GM23338 (cell line): ENCODE results near the gene CHCHD3. TPM values are rescaled to one million over a fixed set of nuclear protein-coding genes. Genes with fewer than 3 reads are reported as not detected.

Experiments used
- ATAC-seq: fragments of 200-7000 bp; cut with Tn5 transposase; 3 replicates; pipeline ENCODE4 v1.9.1; 2020
- DNase-seq: peaks from one replicate; pipeline ENCODE4 v3.0.0-alpha.2; 2015; ENCODE audit warnings: low spot score
- H2AFZ ChIP-seq: fragments of 200-600 bp; sonication (generic); 2 replicates; pipeline ENCODE4 v1.8.0; 2016; ENCODE audit warnings: antibody characterized with exemption, mild to moderate bottlenecking, moderate library complexity
- H3F3A ChIP-seq: fragments of 200-600 bp; sonication (generic); replicated peaks from 2 replicates; pipeline ENCODE4 v1.8.0; 2017; ENCODE audit warnings: antibody characterized with exemption, mixed run types, low read depth
- H3K27ac ChIP-seq: fragments of 200-600 bp; sonication (generic); 2 replicates; pipeline ENCODE4 v1.6.1; 2016; ENCODE audit warnings: low read depth
- H3K27me3 ChIP-seq: fragments of 200-600 bp; sonication (generic); 2 replicates; pipeline ENCODE4 v1.8.0; 2016; ENCODE audit warnings: mild to moderate bottlenecking, mixed run types, moderate library complexity; ENCODE audit not compliant: insufficient read depth
- H3K36me3 ChIP-seq: fragments of 200-600 bp; sonication (generic); 2 replicates; pipeline ENCODE4 v1.8.0; 2016; ENCODE audit warnings: mild to moderate bottlenecking; ENCODE audit not compliant: insufficient read depth
- H3K4me1 ChIP-seq: fragments of 200-600 bp; sonication (generic); 2 replicates; pipeline ENCODE4 v1.8.0; 2016; ENCODE audit warnings: mild to moderate bottlenecking, moderate library complexity; ENCODE audit not compliant: insufficient read depth
- H3K4me2 ChIP-seq: fragments of 200-600 bp; sonication (generic); 2 replicates; pipeline ENCODE4 v1.7.1; 2017; ENCODE audit warnings: mixed run types
- H3K4me3 ChIP-seq: fragments of 200-600 bp; sonication (generic); 2 replicates; pipeline ENCODE4 v1.6.1; 2016; ENCODE audit warnings: mixed run types
- H3K79me2 ChIP-seq: fragments of 200-600 bp; sonication (generic); replicated peaks from 2 replicates; pipeline ENCODE4 v1.8.0; 2017; ENCODE audit warnings: mild to moderate bottlenecking; ENCODE audit not compliant: insufficient read depth
- H3K9me2 ChIP-seq: fragments of 200-600 bp; sonication (generic); 2 replicates; pipeline ENCODE4 v1.8.0; 2017; ENCODE audit not compliant: insufficient read depth
- H4K20me1 ChIP-seq: fragments of 200-600 bp; sonication (generic); replicated peaks from 2 replicates; pipeline ENCODE4 v1.8.0; 2017; ENCODE audit warnings: mild to moderate bottlenecking; ENCODE audit not compliant: insufficient read depth
- H3K27ac Mint-ChIP-seq: 2 replicates; pipeline ENCODE4 v1.8.0; 2020; ENCODE audit warnings: inconsistent platforms, mild to moderate bottlenecking, moderate library complexity, mixed read lengths
- H3K27me3 Mint-ChIP-seq: 3 replicates; pipeline ENCODE4 v1.8.0; 2022; ENCODE audit warnings: low read depth, mild to moderate bottlenecking, moderate library complexity, mixed read lengths, inconsistent platforms; ENCODE audit not compliant: insufficient read depth, poor library complexity
- H3K36me3 Mint-ChIP-seq: 3 replicates; pipeline ENCODE4 v1.8.0; 2021; ENCODE audit warnings: low read depth, mild to moderate bottlenecking, inconsistent platforms, moderate library complexity, mixed read lengths
- H3K4me1 Mint-ChIP-seq: 3 replicates; pipeline ENCODE4 v1.8.0; 2020; ENCODE audit warnings: mild to moderate bottlenecking, inconsistent platforms, mixed read lengths
- H3K4me3 Mint-ChIP-seq: 3 replicates; pipeline ENCODE4 v1.8.0; 2021; ENCODE audit warnings: moderate library complexity, mild to moderate bottlenecking, inconsistent platforms, mixed read lengths
- H3K9me3 Mint-ChIP-seq: 3 replicates; pipeline ENCODE4 v1.8.0; 2020; ENCODE audit warnings: moderate library complexity, mild to moderate bottlenecking, inconsistent platforms, mixed read lengths
- CREB1 ChIP-seq: fragments of 250-450 bp; sonication (Bioruptor Pico); IDR thresholded peaks from 2 replicates; pipeline ENCODE4 v1.5.0; 2020; ENCODE audit warnings: low read depth, mild to moderate bottlenecking, moderate library complexity
- EZH2 ChIP-seq: fragments of 200-600 bp; sonication (generic); IDR thresholded peaks from one replicate; pipeline ENCODE4 v1.8.0; 2017; ENCODE audit warnings: antibody characterized with exemption, mild to moderate bottlenecking, low read depth; ENCODE audit not compliant: unreplicated experiment
- EZH2phosphoT487 ChIP-seq: fragments of 200-600 bp; sonication (generic); IDR thresholded peaks from one replicate; pipeline ENCODE4 v1.8.1; 2018; ENCODE audit warnings: antibody characterized with exemption; ENCODE audit not compliant: unreplicated experiment
- NANOG ChIP-seq: IDR thresholded peaks from 2 replicates; pipeline ENCODE4 v1.6.1; 2016; ENCODE audit warnings: antibody characterized with exemption, borderline replicate concordance
- POLR2AphosphoS5 ChIP-seq: IDR thresholded peaks from 2 replicates; pipeline ENCODE4 v1.6.1; 2016; ENCODE audit warnings: antibody characterized with exemption, low read depth
- STAT1 ChIP-seq: IDR thresholded peaks from one replicate; pipeline ENCODE4 v1.6.1; 2016; ENCODE audit warnings: antibody characterized with exemption; ENCODE audit not compliant: unreplicated experiment
- ZNF114 ChIP-seq: fragments of 250-450 bp; sonication (Bioruptor Pico); IDR thresholded peaks from 2 replicates; pipeline ENCODE4 v1.5.0; 2020; ENCODE audit warnings: mild to moderate bottlenecking, moderate library complexity
- ZNF331 ChIP-seq: fragments of 250-450 bp; sonication (Bioruptor Pico); IDR thresholded peaks from 2 replicates; pipeline ENCODE4 v1.5.0; 2020; ENCODE audit warnings: low read depth, mild to moderate bottlenecking, moderate library complexity
- ZNF462 ChIP-seq: fragments of 250-450 bp; sonication (Bioruptor Pico); IDR thresholded peaks from 2 replicates; pipeline ENCODE4 v1.5.0; 2020; ENCODE audit warnings: mild to moderate bottlenecking, moderate library complexity
- polyA plus RNA-seq: library from polyadenylated mRNA; unstranded; fragments of >200 nt; fragmentation: Nextera tagmentation; extraction: Ambion mirVana; gene quantifications from 2 replicates; pipeline ENCODE4 v1.2.1, GENCODE V29; 2016
- small RNA-seq: library from RNA; depleted of rRNA; stranded (forward); fragments of <200 nt; gene quantifications from one replicate; pipeline ENCODE3, GENCODE V24; 2014; ENCODE audit warnings: low replicate concordance
- total RNA-seq: library from RNA; depleted of rRNA; stranded (reverse); fragments of >200 nt; shearing (Covaris generic); gene quantifications from 2 replicates; pipeline ENCODE4 v1.2.3, GENCODE V29; 2014; rRNA removed

Gene CHCHD3
- total and polyA plus RNA-seq, 2 experiments from 2014 or later = 107 to 131 TPM

- H3K9me3 Mint-ChIP-seq = no peaks in the 10 kb centered on the region
- Histone ChIP-seq H3K27ac (no peak overlapping the region), H3K27me3 (no peaks in the 10 kb centered on the region)
These were observed 346.4 kb downstream of the CHCHD3 start for GRCh38 chr7:132735476-132735875.

More at GRCh38 chr7:132735476-132735875, 346.4 kb downstream of the CHCHD3 start:
- Histone ChIP-seq H4K20me1 (no peaks in the 10 kb centered on the region), H3K36me3 (no peaks in the 10 kb centered on the region), H3K4me3 (no peak overlapping the region), H3K4me2 (no peak overlapping the region), H3K79me2 (no peaks in the 10 kb centered on the region), H3F3A (no peaks in the 10 kb centered on the region), H3K9me2 (peaks cover 4% of the 10 kb centered on the region; the same call in 1 of the 2 replicates), H3K4me1 (no peaks in the 10 kb centered on the region), H2AFZ (no peak overlapping the region)
- no peaks in the 10 kb centered on the region; the same call in 1 of the 3 replicates for H3K4me1 Mint-ChIP-seq
- H3K36me3 Mint-ChIP-seq = no peaks in the 10 kb centered on the region
- TF ChIP-seq STAT1 = no peak
- TF ChIP-seq EZH2 = no peak
- TF ChIP-seq POLR2AphosphoS5 = no peak
- no peak for TF ChIP-seq ZNF114 (CRISPR knock-in tag)
- TF ChIP-seq ZNF331 = no peak
- TF ChIP-seq CREB1 (CRISPR knock-in tag) = no peak
- no peak for TF ChIP-seq ZNF462 (CRISPR knock-in tag)
- no peak for TF ChIP-seq EZH2phosphoT487
- TF ChIP-seq NANOG = no peak
- no peak overlapping the region for H3K27ac Mint-ChIP-seq
- peaks cover 3% of the 10 kb centered on the region for H3K27me3 Mint-ChIP-seq
- no peak overlapping the region for H3K4me3 Mint-ChIP-seq
- DNase-seq (no peak), ATAC-seq (no peak)

Small RNA genes lying within 50 kb of the gene (small RNA-seq; reads per million reads assigned to genes)
- gene RF00218 (0.15 reads per million), gene RNU6-92P (not detected)

Other genes with a start within 250 kb of the CHCHD3 start
- gene EXOC4, start 171.0 kb upstream of the CHCHD3 start, total RNA-seq = 44.6 and 52.7 TPM in 2 replicates
- 24.3 and 37.5 TPM in 2 replicates for gene EXOC4, start 171.0 kb upstream of the CHCHD3 start, polyA plus RNA-seq